HG02973 (cell line): ENCODE results near the gene ARHGEF7.

Experiments used
- ATAC-seq: cut with Tn5 transposase; IDR thresholded peaks from one replicate; pipeline ENCODE4 v1.9.1; 2021; ENCODE audit warnings: moderate library complexity; ENCODE audit not compliant: unreplicated experiment

The ARHGEF7 gene

DNA sequence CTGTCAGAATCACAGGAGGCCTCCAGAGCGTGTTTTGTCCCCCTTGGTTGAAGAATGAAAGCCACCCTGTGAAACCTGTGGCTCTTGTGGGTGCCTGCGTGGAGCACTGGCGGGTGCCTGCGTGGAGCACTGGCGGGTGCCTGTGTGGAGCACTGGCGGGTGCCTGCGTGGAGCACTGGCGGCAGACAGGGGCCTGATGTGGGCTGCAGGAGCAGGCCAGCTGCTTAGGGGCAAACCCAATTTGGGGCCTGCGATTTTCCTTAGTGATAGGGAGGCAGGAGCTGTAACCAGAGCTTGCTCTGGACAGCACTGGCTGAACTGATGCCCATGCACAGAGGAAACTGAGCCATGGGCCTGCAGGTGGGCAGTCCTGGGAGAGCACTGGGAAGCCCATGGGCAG is 24.3 kb downstream of the ARHGEF7 start:
- no peak for ATAC-seq

- no peak for ATAC-seq
Observed at GRCh38 chr13:111139873-111140561, 24.9 kb downstream of the ARHGEF7 start.

DNA sequence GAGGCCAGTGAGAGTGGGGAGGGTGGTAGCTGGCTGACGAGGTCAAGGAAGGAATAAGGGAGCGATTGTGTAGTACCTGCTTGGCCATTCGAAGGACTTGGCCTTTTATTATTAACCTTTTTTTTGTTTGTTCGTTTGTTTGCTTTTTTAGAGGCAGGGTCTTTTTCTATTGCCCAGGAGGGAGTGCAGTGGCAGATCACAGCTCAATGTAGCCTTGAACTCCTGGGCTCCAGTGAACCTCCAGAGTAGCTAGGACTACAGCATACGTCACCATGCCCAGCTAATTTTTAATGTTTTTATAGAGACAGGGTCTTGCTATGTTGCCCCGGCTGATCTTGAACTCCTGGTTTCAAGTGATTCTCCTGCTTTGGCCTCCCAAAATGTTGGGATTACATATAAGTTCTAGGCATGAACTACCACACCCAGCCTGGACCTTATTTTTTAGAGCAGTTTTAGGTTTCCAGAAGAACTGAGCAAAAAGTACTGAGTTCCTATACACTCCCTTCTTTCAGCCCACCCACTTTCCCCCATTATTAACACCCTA is 25.5 kb downstream of the ARHGEF7 start:
- ATAC-seq, result no peak

- ATAC-seq, result no peak
Observed at GRCh38 chr13:111142472-111142871, 27.4 kb downstream of the ARHGEF7 start.

DNA sequence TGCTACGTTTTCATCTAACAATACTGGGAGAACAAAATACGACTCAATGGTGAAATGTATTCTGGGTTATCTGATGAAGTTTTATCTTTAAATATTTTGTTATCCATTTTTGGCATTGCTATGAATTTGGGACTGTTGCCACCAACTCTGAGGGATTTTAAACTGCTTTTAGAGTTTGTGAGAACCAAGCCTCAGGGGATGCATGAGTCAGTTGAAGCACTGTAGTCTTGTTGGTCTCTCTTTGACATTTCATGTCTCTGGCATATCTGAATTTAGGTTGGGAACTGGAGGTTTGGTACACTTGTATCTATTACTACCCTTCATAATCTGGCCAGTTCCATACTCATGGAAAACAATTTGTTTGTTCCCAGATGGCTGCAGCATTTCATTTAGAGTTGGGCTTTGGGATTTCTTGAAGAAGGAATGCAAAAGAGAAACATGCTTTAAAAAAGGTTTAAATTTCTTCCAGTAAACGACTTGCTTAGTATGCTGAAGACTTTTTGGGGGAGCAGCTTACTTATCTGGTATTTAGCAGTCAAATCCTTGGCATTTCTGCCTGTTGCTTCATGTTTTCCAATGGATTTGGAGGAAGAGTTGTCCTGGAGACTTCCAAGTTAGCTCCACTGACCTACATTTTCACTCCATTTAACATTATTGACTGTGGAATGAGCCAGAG is 28.9 kb downstream of the ARHGEF7 start:
- no peak for ATAC-seq

DNA sequence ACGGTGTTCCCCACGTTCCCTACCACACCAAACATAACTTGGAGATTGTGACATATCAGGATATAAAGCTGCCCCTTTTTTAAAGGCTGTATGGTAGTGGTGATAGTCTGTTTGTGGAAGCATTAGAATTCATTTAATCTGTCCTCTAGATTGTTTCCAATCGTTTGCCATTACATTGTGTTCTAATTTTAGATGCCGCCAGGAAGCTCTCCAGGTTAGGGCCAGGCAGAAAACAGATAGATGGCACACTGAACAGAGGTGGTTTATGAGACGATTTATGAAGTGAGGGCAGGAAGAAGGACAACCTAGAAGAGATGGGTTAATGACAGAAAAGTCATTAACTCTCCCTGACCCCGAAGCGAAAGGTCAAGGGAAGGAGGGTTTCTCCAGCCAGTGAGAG is 30.0 kb downstream of the ARHGEF7 start:
- ATAC-seq, result no peak

GRCh38 chr13:111145506-111145905 is 30.4 kb downstream of the ARHGEF7 start:
- ATAC-seq, result no peak

DNA sequence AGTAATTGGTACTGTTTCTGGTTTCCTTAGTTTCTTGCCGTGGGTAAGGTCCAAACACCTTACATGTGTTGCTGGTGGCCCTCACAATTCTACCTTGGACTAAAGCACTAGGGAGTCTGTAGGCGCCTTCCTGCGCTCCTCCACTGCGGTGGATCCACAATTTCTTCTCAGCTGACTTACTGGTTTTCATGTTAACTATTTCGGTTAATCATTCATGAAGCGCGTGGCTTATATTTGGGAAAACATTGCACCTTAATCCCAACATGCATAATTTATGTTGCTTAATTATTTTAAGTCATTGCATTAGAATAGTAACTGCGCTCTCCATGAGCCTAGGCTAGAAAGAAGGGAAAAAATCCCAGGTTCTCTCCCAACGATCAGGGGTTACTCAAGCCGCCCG is 37.7 kb downstream of the ARHGEF7 start:
- ATAC-seq, result no peak

GRCh38 chr13:111153279-111153976 is 38.3 kb downstream of the ARHGEF7 start:
- ATAC-seq, result peak; percentile 87

- peak; percentile 50 for ATAC-seq
Observed at GRCh38 chr13:111153977-111154332, 38.8 kb downstream of the ARHGEF7 start.

DNA sequence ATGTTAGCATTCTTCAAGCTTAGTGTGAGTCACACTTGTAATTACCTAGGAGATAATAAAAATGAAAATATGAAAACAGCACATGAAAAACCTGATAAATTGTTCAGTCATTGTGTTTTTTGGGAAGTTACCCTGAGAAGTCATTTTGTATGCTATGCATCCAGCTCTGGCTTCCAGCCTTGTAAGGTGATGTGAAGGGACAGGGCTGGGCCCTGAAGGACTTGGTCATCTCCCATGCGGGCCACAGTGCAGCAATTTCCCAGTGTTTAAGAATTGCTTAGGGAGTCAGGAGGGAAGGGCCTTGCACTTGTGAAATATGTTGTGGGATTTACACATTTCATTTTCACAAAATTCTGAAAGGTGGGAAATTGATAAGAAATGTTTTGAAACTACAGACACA is 41.3 kb downstream of the ARHGEF7 start:
- ATAC-seq, result no peak

GRCh38 chr13:111158136-111158805 is 43.2 kb downstream of the ARHGEF7 start:
- ATAC-seq, result no peak

GRCh38 chr13:111159362-111160320 is 44.5 kb downstream of the ARHGEF7 start:
- no peak for ATAC-seq

GRCh38 chr13:111160648-111161047 is 45.5 kb downstream of the ARHGEF7 start:
- no peak for ATAC-seq

DNA sequence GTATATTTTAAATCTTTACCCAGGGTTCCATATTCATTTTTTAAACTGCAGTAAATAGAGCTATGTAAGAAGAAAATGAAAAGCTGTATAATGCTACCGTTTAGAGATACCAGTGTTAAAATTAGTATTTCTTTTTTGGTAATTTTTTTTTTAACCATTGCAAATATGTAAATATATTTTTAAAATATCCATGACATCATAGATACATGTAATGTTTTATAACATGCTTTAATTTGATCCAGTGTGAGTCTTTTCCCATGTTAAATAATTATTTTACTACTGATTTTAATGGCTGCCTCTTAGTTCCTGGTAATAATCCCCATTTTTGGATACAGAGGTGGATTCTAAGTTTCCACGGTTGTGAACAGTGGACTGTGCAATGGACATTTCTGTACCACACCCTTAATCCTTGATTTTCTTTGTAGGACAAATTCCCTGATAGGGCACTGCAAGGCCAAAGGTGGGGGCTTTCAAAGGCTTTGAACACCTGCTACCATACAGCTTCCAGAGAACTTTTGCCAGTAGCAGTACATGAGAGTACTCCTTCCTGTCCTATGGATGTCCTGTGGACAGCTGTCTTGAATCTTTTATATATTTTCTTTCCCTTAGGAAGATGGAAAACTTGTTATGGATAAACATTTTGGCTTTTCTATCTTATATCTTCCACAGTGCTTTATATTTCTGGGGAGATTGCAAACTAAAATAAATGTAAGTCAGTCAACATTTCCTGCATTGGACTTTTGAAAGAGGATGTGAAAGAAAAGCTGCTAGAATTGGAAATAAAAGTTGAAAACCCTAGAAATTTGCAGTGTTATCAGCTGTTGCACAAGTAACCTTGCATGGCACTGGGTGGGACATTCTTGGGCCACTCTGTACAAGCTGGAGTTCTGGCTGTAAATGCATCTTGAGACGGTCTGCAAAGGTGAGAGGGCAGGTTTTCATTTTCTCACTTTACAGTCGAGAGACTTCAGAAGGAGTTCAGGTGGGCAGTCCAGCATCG is 46.8 kb downstream of the ARHGEF7 start:
- ATAC-seq, result no peak

DNA sequence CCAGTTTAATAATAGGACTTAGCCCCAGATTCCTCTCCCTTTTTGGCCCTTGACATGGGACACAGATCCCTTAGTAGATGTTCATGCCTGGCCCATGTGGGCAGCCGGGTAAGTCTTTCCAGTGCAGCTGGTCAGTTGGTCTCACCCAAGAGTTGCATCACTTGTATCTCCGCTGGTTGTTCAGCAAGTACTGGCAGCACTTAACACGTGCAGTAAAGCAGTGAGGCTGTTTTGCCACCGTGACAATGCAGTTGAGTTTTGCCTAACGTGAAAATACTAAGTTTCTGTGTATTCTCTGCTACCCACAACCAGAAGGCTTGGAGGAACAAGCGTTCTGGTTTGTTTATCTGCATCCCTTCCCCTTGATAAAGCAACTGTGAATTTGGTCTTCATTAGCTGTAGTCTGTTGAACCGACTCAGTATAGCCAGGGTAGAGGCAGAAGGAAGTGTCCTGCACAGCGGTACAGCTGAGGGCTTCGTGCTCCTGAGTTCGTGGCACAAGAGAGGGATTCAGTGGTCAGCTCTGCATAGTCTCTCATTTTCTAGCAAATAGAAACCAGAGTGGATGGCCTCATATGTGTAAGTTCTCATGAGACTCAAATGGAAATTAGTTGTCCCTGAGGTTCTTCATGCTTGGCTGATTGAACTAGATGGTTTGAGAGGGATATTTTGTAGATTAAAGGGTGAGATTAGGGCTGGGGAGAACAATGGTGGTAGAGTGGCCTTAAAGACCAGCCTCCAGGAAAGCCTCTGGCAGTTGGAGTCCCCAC is 50.3 kb downstream of the ARHGEF7 start:
- peak; percentile 46 for ATAC-seq

- ATAC-seq, result no peak
Observed at GRCh38 chr13:111166882-111167675, 52.0 kb downstream of the ARHGEF7 start.
